Kasumi-1 (cell line): ENCODE results near the gene LSP1.
A peak's percentile ranks its signal among the peaks of the same experiment; 100 is the strongest.
"Not testable (repeated sequence)": the region's sequence is repeated elsewhere in the genome, so short reads cannot be mapped to it uniquely, and the experiment has no call there.

Experiments
- DNase-seq, 2 experiments: peaks; one replicate each; lab custom pipeline; 2025; lab: John Stamatoyannopoulos, UW

The LSP1 gene

DNA sequence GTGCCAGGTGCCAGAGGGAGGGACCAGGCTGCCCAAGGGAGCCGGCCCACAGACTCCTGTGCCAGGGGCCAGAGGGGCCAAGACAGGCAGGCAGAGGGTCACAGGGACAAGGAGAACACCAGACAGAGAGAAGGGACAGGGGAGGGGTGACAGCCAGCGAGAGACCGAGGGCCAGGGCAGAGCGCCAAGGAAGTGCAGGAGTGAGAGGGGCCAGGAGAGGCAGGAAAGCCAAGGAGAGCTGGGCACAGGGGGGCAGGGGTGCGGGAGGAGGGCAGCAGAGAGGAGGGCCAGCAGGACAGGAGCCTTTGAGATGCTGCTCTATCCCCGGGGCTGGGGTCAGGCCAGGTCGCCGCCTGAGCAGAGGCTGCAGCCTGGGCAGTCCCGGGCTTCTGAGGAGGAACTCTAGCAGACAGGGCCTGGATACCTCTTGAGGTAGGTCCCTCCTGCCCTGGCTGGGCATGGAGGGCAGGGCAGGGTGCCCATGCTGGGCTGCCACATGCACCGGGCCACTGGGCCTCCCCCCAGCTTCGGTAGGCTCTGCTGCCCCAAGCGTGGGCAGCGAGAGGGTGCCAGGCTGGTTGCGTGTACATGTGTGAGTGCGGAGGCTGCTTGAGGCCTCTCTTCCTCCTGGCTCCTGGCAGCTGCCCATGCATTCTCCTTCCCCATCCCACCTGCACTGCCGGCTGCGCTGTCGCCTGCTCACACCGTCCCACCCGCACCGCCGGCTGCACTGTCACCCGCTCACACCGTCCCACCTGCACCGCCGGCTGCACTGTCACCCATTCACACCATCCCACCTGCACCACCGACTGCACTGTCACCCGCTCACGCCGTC is 12.2 kb downstream of the LSP1 start:
- no peak for DNase-seq

DNA sequence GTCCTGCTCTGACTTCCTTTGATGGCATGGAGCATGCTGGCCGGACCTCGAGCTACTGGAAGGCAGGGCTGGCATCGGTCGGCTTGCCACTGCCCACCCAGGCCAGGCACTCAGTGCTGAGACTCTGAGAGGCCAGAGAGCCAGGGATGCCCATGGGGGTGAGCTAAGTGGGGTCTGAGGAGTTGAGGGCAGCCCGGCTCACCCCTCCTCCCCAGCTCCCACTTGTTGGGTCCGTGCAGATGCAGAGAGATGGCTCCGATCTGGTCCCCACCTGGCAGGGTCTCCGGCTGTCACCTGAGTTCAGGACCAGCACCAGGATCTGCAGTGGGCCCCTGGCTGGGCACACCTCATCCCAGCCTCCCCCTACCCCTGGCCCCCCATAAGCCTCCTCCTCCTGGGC is 13.3 kb downstream of the LSP1 start:
- no peak for DNase-seq

DNA sequence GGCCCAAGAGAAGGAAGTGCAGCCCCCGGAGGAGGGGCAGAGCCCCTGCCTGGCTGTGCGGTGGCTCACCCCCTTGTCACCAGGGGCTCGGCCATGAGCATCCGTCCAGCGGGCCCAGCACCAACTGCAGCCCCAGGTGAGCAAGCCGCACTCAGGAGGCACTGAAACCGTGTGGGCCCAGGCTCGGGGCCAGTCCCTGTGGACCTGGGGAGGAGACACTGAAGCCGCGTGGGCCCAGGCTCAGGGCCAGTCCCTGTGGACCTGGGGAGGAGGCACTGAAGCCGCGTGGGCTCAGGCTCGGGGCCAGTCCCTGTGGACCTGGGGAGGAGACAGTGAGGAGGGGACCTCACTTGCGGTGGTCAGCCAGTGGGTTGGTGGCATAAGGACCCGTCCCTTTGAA is 13.9 kb downstream of the LSP1 start:
- no peak for DNase-seq

DNA sequence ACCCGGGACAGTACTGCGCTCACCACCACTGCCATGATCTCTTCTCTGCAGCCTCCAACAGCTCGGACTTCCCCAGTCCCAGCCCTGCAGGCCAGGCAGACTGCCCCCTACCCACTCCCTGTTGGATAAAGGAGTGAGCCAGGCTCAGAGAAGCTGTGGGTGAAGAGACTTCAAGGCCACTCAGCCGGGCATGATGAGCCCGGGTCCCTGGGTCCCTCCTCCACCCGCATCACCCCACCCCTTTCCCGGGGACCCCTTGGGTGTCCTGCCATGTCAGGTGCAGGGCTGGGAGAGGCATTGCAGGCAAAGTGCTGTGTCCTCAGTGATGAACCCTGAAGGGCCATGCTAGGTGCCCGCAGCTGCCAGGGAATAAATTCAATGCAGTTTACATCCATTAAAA is 14.5 kb downstream of the LSP1 start:
- DNase-seq: no peak

DNA sequence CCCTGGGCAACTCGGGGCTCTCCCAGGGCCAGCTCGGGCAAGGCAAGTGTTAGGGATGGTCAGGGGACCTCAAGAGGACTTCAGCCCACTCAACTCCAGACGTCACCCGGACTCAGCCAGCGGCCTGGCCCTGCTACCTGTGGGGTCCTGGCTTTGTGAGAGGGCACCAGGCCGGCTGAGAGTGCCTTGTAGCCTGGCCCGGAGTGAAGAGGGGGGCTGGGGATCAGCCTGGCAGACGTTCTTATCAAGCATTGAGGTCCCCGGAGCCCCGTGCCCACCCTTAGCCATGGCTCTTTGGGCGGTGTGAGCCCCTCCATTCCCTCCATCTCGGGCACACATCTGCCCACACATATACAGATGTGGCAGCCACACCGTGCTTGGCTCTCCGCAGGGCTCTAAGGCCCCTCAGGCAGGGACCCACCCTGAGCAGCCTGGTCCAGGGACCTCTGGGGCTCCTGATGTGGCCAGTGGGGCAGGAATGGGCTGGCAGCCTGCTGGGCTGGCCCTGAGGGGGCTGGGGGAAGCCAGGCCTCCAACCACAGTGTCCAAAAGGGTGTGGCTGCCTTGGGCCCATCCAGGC is 15.3 kb downstream of the LSP1 start:
- no peak for DNase-seq

DNA sequence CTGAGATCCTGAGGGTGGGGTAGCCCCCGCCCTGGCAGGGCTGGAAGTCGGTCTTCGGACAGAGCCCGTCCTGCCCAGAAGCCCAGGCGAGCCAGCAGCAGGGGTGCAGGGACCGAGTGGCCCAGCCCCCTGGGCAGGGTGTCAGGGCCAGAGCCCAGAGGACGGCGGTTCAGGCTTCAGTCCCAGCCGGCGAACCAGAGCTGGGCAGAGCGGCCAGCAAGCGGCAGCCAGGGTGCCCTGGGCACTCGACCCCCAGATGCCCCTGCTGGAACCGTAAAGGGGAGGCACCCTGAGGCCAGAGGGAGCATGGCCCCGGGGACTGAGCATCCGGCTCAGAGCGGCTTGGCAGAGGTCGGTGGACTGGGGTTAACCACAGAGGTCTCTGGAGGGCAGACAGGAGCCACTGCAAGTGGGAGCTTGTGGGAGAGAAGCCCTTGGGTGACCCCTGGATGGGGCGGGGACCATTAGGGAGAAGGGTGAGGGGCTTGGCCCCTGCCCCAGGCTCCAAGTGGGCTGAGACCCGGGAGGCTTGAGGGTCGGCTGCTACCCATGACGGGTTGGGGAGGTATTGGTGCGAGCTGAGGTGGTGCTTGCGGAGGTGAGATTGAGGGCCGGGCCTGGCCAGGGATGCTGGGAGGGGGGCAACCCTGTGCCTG is 15.9 kb downstream of the LSP1 start:
- no peak for DNase-seq

DNA sequence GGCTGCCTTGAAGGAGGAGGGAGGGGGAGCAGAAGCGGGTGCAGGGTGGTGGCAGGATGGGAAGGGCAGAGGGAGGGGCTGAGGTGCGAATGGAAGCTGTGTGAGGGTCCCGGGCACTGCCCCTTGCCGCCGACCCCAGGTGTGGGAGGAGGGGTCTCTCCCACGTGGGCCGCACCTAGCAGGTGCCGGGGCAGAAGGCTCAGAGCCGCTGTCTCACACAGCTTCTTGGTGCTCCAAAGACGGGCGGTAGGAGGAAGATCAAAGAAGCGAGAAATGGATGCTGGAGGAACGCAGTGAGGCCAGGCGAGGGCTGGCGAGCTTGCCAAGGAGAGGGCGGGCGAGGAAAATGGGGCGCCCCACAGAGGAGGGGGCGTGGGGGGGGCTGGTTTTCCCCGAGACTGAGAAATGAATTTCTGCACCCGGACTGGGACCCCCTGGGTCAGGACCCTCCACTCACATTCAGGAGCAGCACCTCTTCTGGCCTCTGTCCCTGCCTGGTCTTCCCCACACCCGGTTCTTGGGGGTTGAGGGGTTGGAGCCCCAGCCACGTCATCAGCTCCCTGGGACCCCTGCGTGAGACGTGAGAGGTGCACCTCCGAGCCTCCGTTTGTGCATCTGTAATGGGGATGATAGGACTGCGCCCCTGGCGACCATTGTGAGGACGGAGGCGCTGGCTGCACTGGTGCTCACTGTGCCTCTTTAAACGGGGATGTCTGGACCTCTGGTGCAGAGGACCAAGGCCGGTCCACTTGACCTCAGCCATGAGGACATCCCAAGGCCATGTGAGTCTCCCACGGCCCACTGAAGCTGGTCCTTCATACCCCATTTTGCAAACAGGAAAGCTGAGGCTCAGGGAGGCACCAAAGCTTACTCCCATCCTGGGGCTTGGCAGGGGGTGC is 16.8 kb downstream of the LSP1 start:
- peak; percentile 22 to 57 for DNase-seq

DNA sequence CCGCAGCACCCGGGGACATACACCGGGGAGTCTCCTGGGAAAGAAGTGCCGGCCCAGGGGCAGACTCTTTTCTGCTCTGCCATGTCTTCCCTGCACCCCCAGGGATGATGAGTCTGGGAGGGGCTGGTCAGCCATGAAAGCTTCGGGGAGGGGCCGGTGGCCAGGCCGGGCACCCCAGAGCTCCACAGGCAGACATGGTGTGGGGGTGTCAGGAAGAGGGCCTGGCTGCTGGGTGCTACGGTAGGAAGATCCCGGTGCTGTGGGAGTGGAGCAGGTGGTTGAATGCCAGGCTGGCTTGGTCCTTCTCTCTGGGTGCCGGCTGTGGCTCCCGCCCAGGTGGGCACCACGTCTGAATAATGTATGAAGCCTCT is 17.4 kb downstream of the LSP1 start:
- DNase-seq: no peak

DNA sequence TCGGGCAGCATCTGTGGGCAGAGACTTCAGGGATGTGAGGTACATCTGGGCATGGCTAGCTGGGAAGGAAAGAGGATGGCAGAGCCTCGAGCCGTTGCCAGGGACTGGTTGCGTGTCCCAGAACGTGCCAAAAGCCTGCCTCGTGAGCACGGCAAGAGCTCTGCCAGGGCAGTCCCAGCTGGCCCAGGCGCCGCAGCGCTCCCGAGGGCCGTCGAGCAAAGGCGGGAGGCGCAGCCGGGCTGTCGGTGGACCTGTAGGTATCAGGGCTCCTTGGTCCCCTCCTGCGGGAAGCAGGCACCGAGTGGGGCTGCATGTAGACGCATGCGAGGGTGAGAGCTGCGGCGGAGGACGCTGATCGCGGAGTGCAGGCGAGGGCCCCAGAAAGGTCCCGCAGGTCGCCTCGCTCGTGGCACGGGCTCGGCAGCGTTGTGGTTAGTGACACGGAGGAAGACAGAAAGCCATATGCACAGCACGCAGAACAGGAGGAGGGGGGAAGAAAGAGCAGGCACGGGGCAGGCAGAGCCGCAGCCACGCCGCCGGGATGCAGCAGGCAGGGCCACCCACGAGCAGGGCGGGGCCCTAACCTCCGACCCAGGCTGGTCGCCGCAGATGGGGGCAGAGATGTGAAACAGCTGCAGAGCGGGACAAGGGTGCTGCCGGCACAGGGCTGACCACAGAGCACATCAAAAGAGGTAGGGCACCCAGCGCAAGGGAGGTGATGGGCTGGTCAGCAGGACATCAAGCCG is 18.0 kb downstream of the LSP1 start:
- DNase-seq: no peak

DNA sequence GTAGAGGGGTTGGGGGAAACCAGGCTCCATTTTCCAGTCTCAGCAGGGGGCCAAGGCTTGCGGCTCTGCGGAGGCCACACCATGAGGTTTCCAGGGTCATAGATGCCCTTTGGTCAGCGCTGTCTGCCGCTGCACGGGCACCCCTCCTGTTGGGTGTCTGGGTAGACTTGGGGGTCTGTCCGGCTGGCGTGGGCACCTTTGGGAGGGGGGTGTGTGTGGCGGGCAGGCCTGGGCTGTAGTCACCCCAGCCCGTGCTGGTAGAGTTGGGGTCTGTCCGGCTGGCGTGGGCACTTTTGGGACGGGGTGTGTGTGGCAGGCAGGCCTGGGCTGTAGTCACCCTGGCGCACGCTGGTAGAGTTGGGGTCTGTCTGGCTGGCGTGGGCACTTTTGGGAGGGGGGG is 18.6 kb downstream of the LSP1 start:
- DNase-seq: no peak

DNA sequence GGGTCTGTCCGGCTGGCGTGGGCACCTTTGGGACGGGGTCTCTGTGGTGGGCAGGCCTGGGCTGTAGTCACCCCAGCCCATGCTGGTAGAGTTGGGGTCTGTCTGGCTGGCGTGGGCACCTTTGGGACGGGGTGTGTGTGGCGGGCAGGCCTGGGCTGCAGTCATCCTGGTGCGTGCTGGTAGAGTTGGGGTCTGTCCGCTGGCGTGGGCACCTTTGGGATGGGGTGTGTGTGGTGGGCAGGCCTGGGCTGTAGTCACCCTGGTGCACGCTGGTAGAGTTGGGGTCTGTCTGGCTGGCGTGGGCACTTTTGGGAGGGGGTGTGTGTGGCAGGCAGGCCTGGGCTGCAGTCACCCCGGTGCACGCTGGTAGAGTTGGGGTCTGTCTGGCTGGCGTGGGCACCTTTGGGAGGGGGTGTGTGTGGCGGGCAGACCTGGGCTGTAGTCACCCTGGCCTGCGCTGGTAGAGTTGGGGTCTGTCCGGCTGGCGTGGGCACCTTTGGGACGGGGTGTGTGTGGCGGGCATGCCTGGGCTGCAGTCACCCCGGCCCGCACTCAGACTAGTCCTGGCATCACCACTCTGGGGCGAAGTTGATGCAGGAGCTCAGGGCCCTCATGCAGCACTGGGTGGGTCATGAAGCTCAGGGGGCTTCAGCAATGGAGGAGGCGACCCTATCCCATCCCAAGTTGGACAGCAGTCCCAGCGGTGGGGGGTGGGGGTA is 19.5 kb downstream of the LSP1 start:
- DNase-seq: no peak

DNA sequence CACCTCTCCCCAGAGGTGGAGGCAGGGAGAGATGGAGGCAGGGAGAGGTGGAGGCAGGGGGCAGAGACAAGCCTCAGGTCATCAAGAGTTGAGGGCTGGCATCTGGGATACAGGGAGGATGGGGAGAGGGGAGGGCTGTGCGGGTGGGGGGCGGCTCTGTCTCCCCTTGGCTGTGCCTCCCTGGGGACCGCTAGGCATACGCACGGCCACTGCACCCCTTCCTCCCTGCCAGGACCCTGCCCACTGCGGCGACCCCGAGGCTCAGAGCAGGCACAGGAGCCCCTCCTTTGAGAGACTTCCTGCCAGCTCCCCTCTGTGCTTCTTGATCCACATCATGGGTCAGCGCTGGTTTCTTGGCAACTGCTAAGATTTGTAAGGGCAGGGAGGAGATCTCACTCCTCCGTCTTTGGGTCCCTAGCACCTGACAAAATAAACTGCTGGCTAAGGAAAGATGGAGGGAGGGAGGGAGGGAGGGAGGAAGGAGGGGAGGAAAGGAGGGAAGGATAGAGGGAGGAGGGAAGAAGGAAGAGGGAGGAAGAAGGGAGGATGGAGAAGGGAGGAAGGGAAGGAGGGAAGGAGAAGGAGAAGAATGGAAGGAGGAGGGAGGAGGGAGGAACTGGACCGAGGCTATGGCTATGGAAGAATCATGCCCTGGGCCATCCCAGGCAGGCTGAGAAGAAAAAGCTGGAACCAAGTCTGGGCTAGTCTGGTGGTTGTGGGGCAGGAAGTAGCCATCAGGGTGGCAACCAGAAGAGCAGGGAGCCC is 20.3 kb downstream of the LSP1 start:
- DNase-seq: no peak

DNA sequence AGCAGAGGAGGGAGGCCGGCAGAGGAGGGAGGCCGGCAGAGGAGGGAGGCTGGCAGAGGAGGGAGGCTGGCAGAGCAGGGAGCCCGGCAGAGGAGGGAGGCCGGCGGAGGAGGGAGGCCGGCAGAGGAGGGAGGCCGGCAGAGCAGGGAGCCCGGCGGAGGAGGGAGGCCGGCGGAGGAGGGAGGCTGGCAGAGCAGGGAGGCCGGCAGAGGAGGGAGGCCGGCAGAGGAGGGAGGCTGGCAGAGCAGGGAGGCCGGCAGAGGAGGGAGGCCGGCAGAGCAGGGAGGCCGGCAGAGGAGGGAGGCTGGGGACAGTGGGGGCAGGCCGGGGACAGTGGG is 20.9 kb downstream of the LSP1 start:
- not testable (repeated sequence) for DNase-seq

DNA sequence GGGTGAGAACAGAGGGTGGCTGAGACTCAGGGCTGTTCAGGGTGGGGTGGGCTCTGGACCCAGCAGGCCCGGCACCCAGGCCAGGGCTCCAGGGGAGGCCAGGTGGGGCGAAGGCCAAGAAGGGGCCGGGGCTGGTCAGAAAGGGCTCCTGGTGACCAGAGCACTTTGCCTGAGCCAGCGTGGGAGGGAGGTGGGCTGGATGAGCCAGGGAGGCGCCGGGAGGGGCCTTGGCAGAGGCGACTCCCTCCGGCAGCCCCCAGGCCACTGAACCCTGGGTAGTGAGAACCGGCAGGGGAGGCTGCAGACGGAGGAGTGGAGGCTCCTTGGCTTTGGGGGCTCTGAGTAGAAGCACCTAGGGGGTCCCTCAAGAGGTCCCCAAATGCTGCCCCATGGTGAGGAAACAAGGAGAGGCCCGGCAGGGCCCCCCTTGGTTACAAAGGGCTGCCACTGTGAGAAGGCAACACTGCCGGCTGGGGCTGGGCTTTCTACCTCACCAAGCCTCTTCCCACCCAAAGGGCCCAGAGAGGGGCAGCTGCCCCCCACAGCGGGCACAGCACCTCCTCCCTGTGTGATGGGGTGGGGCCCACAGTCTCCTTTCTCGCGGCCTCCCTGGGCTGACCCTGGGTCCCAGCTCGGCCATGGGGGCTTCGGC is 21.7 kb downstream of the LSP1 start:
- not testable (repeated sequence) for DNase-seq

DNA sequence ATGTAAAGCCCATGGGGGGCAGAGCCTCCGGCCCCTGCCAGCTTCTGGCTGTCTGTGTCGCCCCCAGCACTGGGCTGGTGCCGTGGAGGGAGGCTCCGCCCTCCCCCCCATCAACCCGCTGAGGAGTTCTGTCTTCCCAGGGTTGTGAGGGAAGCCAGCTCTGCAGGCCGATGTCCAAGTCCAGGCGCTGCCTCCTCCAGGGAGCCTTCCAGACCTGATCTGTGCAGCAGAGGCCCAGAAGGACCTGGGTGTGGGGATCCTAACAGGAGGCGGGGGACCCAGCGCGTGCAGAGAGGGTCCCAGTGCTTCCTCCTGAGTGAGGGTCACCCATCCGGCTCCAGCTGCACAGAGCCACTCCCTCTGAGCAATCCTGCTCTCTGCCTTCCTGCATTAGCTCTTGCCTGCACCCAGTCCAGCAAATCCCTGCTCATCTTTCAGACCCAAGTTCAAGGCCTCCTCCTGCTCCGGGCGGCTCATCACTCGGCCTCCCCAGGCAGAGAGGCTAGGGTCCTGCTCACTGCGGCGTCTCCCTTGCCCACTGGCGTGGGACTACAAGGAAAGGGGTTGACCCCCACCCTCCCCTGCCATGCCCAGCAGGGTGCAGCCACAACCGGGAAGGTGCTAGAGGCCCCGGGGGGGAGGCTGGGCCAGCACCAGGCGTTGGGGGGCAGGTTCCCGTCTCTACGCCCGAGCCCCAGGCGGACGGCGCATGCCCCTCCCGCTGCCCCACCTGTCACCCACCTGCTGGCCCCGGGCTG is 22.4 kb downstream of the LSP1 start:
- DNase-seq: no peak

DNA sequence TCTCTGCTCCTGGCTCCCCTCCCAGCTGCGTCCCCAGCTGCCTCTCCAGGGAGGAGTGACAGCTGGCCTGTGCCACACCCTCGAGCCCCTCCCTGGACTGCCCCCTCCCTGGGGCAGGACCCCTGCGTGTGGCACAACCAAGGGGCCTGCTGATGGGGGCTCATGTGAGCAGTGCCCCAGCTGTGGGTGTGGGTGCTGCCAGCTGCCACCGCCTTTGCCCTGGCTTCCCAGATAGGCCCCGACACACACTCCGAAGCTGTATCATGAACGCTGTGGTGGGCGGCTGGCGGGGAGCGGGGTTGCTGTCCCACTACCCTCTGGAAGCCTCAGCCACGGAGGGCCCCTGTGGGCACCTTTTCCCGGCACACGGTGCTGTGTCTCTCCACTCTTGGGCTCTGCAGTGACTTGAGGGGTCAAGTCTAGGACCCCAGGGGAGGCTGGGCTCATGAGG is 23.0 kb downstream of the LSP1 start:
- DNase-seq: not testable (repeated sequence)

DNA sequence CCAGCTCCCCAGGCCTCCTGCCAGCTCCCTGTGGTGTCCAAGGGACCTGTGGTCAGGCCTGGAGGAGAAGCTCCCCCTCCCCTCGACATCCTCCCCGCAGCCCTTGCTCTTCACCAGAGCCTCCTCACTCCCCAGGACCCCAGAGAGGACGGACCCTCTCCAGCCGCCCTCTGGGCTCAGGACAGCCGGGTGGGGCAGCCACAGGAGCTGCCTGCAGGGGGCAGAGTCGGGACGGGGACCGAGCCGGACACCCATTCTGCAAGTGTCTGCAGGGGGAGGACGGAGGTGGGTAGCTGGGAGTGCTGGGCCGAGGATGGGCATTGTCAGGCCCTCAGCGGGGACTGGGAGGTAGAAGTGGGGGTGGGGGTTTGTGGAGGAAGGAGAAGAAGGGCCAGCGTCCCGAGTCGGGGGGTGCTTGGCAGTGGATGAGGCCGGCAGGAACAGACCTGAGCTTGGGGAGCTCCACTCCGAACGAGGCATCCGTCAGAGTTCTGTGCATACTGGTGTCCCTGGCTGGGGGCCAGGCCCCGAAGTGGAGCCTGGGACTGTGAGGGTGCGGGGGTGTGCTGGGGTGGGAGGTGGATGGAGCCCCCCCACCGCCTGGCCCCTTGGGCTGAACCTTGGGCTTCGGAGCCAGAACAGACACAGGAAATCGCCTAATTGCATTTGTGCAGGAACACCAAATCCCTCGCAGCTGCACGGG is 23.6 kb downstream of the LSP1 start:
- DNase-seq: peak; percentile 34 to 39
